ENCODE measurements around the gene TOP3A.
"Not testable (repeated sequence)": the region's sequence is repeated elsewhere in the genome, so short reads cannot be mapped to it uniquely, and the experiment has no call there.

The TOP3A gene, protein sequence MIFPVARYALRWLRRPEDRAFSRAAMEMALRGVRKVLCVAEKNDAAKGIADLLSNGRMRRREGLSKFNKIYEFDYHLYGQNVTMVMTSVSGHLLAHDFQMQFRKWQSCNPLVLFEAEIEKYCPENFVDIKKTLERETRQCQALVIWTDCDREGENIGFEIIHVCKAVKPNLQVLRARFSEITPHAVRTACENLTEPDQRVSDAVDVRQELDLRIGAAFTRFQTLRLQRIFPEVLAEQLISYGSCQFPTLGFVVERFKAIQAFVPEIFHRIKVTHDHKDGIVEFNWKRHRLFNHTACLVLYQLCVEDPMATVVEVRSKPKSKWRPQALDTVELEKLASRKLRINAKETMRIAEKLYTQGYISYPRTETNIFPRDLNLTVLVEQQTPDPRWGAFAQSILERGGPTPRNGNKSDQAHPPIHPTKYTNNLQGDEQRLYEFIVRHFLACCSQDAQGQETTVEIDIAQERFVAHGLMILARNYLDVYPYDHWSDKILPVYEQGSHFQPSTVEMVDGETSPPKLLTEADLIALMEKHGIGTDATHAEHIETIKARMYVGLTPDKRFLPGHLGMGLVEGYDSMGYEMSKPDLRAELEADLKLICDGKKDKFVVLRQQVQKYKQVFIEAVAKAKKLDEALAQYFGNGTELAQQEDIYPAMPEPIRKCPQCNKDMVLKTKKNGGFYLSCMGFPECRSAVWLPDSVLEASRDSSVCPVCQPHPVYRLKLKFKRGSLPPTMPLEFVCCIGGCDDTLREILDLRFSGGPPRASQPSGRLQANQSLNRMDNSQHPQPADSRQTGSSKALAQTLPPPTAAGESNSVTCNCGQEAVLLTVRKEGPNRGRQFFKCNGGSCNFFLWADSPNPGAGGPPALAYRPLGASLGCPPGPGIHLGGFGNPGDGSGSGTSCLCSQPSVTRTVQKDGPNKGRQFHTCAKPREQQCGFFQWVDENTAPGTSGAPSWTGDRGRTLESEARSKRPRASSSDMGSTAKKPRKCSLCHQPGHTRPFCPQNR

DNA sequence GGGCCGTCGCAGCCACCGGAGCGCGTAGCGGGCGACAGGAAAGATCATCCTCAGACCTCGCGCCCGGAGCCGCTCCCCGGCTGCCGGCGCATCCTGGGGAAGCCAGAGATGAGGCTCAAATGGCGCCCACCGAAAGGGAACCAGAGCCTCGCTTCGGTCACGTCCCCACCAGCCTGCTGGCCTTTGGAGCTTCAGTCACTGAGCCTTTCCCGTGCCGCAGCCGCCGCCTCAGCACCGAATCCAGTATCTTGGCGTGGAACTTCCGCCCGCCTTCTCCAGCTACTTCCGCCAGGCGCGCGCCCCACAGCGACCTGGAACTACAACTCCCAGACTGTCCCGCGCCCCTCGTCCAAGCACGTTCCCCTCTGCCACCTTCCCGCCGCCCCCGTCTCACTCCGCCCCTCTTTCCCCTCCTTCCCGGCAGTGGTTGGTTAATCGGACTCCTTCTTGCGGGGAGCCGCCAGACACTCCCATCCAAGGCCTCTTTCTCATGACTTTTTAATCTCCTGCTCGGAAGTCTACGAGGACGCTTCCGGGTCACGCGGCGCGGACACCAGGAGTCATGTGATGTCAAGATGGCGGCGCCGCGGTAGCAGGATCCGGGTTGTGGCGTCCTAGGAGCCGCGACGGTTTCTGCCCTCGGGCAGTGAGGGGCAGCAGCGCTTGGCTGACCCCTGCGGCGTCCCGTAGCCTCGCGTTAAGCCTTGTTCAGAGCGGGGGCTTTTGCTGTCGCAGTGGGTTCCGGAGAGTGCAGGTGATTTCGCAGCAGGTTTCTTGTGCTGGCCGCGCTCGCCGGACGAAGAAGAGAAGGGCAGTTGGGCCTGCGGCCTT, at the start of gene TOP3A, which contains the start of gene SMCR8:
Gene TOP3A, minus strand, starts transcription at position 264 of the 831 bp plus-strand sequence. Its CDS starts 216 bp downstream, at position 48.
Gene SMCR8, plus strand, starts transcription at position 563 of the 831 bp plus-strand sequence. CDS start 497 bp downstream, outside the sequence.
- DNase-seq = peak; percentile 96

DNA sequence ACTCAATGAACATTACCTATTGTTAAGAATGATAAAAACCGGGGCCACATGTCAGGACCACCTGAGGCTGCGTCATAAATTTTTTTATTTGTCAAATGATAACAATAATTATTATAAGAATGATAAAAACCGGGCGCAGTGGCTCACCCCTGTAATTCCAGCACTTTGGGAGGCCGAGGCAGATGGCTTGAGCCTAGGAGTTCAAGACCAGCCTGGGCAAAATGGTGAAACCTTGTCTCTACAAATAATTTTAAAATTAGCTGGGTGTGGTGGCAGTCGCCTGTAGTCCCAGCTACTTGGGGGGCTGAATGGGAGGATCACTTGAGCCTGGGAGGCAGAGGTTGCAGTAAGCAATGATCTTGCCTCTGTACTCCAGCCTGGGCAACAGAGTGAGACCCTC, 49.4 kb upstream of the TOP3A start:
- no peak for DNase-seq

DNA sequence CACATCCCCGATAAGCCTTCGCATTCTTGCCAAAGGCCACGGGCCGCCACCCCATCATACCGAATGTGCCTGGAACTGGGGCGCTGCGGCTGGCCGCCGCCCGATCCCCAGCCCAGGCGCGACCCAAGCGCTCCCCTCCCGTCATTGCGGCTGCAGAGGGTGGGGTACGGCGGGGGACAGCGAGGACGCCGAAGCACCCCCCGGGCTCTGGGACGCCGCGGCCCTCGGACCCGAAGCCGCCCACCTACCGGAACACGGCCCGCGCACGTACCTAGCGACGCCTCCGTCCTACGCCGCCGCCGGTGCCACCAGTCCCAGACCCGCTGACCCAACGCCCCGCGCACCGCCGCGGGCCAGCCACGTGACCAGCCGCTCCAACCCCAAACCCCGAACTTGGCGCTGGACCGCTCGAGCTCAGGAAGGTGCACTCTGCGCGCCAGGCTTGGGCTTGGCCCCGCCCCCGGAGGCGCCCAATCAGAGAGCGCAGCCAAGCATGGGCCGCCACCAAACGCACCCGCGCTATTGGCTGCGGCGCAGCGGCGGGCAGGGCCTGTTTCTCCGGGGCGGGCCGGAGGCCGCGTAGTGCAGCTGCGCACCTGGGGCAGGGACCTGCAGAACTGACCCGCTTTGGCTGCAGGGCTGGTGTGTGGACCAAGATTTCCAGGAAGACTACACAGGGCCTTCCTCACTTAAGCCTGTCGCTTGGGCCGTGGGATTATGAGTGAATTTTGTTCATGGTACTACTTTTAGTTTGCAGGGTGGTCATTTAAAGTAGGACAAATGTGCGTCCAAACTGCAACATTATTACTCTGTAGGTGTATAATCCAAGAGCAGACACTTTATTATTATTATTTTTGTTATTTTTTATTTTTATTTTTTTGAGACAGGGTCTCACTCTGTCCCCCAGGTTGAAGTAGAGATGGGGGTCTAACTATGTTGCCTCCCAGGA, 48.6 kb upstream of the TOP3A start, which contains the start of gene SHMT1:
Gene SHMT1, minus strand, starts transcription at position 450 of the 949 bp plus-strand sequence. CDS start 7,569 bp downstream, outside the sequence.
- DNase-seq = peak; percentile 89

DNA sequence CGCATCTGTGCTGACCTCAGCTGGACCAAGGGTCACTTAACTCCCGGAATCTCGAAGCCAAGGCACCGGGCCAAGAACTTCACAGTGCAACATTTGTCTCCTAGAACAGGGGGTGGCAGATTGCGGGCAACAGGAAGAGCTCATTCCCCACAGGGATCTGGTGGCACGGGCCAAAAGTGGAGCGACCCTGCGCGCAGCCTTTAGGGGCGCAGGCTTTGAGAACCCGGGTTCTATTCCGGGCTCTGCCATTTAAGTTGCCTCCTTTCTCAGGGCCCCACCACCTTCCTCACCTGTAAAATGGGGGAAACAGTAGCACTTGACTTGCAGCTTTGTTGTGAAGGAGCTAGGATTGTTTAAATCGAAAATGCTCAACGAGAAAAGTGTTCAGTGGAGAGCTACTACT, 47.9 kb upstream of the TOP3A start:
- no peak for DNase-seq

DNA sequence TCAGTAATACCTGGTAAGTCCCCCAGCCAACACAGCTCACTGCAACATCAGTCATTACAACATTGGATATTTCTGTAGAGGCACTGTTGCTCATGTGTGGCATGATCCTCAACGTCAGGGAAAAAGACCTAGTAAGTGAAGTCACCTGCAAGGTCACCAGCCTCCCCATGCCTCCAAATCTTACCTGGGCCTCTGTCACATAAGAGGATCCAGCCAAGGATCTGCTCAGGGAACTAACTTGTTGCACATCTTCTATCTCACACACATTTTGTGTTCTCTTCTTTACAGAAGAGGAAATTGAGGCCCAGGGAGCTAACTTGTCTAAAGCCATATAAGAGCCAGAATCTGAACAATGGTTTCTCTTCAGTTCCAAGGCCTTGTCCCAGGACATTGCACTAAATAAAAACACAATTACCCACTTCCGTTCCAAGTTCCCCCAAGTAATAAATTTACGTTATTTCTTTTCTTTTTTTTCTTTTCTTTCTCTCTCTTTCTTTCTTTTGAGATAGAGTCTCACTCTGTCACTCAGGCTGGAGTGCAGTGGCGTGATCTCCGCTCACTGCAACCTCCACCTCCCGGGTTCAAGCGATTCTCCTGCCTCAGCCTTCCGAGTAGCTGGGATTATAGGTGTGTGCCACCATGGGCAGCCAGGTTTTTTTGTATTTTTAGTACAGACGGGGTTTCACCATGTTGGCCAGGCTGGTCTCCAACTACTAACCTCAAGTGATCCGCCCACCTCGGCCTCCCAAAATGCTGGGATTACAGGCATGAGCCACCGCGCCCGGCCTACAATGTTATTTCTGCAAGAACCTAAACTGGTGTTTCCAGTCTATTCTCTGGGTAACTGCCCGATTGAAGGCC, 47.3 kb upstream of the TOP3A start:
- no peak for DNase-seq

DNA sequence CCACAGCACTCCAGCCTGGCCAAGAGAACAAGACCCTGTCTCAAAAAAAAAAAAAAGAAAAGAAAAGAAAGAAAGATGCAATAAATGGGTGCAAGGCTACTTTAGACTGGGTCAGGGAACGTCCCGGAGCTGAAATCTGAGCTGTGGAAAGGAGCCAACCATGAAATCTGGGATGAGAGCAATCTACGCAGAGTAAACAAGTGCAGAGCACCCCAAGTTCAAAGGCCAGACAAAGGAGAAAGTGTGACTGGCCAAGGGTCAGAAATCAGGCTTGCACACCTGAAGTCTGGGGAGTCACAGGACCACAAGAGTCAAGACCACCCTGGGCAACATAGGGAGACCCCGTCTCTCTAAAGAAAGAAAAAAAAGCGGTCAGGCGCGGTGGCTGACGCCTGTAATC, 45.7 kb upstream of the TOP3A start:
- DNase-seq = no peak

DNA sequence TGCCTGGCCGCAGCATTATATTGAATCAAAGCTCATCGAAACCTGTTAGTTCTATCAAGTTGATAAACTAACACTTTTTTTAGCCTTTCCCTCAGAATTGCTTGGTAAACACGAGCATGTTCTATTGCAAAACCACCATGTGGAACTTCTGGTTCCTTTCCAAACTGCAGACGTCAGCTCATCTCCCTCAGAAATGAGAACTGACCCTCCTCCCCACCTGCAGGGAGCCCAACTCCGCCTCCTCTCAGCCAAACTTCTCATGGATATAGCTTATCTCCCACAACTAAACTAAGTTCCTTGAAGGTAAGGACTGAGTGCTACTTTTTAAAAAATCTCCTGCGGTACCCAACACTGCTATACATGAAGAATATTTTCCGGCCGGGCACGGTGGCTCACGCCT, 41.8 kb upstream of the TOP3A start:
- DNase-seq = no peak

DNA sequence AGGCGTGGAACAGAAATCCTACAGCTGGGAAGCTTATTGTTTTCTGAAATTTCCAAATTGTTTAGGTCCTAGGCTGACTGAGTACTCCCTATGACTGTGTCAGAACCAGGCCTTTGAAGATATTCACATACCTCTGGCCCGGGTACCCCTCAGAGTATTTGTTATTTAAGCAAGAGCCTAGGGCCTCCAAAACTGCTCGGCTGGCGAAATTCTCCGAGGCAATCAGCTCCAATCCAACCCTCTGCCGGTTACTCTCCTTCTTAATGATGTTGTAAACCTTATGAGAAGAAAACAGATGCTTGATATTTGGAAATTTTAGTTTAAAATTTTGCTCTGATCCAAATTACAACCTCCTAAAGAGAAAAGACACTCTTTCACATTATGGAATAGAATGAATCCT, 38.7 kb upstream of the TOP3A start:
- no peak for DNase-seq

DNA sequence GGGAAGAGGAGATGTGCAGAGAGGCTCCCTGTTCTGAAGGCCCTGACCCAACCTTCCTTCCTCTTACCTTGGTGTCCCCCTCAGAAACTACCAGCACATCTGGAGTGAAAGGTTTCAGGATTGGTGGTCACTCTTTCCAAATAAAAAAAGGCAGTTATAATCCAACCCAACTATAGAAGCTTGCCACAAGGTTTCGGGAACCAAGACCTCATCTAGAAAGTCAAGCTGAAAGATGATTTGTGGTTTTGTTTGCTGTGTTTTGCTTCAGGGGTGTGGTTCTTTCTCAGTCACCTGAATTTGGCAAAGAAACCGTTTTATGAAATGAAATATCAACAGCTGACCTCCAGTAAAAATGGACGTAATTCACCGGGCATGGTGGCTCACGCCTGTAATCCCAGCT, 29.2 kb upstream of the TOP3A start:
- no peak for DNase-seq

DNA sequence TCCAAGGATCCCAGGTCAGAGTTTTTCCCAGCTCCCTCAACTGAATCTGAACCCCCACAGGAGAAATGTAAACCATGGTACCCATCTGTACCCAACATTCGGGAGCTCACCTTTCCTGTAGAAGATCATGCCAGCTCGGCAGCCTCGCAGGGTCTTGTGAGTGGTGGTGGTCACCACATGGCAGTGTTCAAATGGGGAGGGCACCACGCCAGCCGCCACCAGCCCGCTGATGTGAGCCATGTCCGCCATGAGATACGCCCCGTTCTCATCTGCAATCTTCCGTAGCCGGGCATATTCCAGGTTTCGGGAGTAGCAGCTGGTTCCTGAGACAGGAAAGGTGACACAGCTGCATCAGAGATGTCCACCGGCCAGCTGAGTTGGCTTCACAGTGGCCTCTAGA, 25.1 kb upstream of the TOP3A start:
- DNase-seq = no peak

DNA sequence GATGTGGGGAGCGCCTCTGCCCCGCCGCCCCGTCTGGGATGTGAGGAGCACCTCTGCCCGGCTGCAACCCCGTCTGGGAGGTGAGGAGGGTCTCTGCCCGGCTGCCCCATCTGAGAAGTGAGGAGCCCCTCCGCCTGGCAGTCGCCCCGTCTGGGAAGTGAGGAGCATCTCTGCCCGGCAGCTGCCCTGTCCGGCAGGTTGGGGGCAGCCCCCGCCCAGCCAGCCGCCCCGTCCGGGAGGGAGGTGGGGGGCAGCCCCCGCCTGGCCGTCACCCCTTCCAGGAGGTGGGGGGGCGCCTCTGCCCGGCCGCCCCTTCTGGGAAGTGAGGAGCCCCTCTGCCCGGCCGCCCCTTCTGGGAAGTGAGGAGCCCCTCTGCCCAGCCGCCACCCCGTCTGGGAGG, 23.4 kb upstream of the TOP3A start:
- not testable (repeated sequence) for DNase-seq

DNA sequence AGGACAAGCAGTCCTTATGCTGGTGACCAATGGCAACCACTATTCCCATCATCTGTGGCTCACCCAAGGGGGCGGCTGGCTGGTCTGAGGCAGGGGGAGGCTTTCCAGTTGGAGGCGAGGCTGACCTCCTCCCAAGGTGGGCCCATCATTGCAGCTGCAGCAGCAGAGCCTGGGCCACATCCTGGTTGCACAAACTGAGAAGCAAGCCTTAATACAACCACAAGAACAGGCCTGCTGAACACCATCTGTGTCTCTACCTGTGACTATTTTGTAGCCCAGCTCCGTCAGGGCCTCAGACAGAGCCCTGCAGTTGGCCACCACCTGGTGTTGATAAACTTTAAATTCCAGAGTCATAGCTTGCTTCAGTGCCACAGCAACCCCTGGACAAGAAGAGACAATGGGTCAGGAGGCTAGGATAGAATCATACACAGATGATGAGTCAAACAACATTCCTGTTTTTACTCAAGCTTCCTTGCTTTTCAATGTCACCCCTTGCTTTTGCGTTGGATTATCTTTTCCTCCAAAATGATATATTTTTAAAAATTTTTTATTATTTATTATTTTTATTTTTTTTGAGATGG, 18.2 kb upstream of the TOP3A start:
- no peak for DNase-seq

DNA sequence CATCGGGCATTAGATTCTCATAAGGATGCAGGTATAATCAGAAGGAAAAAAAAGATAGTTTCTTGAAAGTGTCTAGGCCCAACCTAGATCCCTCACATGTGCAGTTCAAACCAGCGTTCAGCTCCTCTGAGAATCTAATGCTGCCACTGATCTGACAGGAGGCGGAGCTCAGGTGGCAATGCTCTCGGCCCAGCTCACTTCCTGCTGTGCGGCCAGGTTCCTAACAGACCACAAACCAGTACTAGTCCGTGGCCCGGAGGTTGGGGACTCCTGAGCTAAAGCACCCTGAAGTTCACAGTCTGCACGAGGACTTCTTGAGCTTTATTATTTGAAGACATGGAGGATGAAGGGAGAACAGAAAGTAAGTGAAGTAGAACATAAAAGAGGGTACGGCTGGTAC, 17.1 kb upstream of the TOP3A start:
- DNase-seq = no peak

DNA sequence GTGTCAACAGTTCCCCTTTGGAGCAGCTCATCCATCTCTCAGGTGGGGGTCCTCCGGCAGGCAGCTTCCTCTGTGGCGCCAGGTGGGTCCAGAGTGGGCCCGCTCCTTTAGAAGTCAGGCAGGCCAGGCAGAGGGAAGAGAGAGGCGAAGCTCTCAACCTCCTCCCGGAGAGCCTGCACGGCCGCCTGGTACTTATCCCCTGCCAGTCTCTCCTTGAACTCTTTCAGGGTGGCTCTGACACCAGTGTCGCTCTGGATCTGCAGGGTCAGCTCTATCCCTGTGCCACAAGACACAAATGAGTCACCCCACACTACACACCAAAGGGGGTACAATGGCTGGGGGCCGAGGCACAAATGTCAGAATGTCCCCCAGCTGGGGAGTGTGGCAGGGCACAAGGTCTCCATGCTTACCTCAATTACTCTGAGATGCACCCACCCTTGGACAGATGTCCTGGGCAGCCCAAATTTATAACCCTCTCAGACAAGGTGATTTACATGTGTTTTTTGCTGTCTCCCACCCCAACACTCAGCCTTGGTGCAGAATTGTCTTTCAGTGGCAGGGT, 13.9 kb upstream of the TOP3A start:
- no peak for DNase-seq

DNA sequence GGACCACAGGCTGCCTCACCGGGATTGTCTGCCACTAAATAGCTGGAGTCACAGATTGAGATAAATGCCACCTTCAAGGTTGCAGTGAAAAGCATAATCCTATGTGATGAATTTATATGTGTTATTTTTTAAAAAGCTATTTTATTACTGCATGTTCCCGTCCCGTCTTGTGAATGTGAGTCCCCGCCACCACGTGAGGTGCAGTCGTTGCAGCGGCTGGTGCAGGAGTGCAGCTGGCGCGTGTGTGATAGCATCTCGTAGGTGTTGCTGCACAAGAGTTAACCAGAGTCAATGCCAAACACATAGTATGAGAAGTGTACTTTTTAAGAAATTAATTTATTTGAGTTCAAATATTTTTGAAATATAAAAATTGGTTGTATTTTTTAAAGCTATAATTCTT, 12.8 kb upstream of the TOP3A start:
- DNase-seq = no peak

DNA sequence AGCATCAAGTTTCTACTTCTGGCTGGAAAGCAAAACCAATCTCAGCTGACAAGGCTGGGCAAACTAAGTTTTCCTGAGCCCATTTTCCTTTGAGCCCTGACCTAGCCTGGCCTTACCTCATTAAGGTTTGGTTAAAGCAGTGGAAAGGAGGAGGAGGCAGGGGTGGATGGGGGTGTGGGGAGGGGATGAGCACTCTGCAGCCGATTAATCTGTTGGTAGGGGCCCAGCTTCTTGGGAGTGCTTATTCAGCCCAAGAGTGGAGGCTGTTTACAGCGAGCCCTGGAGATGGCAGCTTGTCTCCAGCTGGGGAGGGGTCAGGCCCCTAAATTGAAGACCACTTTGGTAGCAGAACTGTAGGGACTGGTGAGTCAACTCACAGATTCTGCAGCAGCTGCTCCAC, 12.3 kb upstream of the TOP3A start:
- DNase-seq = no peak

DNA sequence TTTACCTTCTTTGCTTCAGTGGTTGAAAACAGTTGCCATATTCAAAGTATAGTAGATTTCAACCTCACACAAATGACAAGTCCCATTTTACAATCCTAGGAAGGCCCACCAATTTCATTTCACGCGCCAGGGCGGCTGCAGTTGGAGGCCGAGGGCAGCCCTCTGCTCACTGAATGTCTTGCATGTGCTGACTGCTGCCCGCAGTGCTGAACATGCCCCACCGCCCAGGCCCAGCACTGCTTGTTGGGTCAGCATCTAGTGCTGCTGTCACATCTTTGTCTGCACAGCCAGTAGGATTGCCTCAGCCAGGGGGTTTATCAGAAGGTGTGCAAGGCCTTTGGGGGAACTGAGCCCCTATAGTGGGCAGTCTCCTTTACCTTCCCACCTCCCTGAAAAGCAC, 11.8 kb upstream of the TOP3A start:
- DNase-seq = no peak

DNA sequence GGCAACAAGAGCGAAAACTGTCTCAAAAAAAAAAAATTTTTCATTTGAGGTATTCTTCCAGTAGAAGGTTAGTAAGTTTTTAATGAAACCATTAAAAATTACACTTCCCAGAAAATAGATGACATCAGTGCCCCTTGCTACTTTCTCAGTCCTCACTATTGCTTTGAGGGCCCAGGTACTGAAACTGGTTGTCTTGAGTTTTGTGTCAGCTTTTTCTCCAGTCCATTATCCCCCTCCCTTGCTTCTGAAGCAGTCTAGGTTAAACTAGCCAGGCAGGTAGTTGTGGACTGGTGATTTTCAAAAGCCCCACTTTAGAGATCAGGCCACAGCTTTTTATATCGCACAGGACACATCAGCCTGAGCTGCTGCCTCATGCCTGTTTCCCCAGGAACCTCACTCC, 11.2 kb upstream of the TOP3A start:
- DNase-seq = no peak

All from activated CD8-positive, alpha-beta memory T cell treated with anti-CD3 and anti-CD28 coated beads, Interleukin-2, amount 50 U/mL, for 4 hours (primary cell).